K562 treated with DMSO at 1 percent for 12 hours (cell line): ENCODE data around the gene NPPC. TPM values are rescaled to one million over a fixed set of nuclear protein-coding genes. Genes with fewer than 3 reads are reported as not detected.

Experiments used
- total RNA-seq: library from RNA; unstranded; fragments of 300-600 nt; gene quantifications from 2 replicates; pipeline ENCODE4 v1.2.3, GENCODE V29; 2022; ENCODE audit not compliant: insufficient read depth

The NPPC gene, protein sequence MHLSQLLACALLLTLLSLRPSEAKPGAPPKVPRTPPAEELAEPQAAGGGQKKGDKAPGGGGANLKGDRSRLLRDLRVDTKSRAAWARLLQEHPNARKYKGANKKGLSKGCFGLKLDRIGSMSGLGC
- total RNA-seq = not detected in 2 replicates

DNA sequence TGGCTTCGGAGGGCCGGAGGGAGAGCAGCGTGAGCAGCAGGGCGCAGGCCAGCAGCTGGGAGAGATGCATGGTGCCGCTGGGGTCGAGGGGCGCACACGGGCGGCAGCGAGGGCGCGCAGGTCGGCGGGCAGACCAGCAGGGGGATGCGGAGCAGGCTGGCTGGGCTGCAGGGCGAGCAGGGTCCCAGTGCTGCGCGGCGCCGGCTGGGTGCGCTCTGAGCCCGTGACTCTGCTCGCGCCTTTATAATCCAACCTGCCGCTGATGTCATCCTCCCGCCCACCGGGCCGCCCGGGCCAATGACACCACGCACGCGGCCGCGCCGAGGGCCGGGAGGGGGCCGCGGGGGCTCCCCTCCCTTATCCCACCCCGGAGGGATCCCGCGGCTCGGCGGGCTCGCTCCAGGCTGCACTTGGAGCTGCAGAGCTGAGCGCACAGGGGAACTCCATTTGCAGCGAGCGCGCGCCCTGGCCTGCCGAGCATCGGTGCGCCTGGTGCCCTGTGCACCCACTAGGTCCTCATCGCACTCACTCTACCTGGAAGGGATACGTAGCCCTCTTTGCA, at the start of gene NPPC:
Gene NPPC, minus strand, starts transcription at position 217 of the 562 bp plus-strand sequence. Its CDS starts 147 bp downstream, at position 70.

DNA sequence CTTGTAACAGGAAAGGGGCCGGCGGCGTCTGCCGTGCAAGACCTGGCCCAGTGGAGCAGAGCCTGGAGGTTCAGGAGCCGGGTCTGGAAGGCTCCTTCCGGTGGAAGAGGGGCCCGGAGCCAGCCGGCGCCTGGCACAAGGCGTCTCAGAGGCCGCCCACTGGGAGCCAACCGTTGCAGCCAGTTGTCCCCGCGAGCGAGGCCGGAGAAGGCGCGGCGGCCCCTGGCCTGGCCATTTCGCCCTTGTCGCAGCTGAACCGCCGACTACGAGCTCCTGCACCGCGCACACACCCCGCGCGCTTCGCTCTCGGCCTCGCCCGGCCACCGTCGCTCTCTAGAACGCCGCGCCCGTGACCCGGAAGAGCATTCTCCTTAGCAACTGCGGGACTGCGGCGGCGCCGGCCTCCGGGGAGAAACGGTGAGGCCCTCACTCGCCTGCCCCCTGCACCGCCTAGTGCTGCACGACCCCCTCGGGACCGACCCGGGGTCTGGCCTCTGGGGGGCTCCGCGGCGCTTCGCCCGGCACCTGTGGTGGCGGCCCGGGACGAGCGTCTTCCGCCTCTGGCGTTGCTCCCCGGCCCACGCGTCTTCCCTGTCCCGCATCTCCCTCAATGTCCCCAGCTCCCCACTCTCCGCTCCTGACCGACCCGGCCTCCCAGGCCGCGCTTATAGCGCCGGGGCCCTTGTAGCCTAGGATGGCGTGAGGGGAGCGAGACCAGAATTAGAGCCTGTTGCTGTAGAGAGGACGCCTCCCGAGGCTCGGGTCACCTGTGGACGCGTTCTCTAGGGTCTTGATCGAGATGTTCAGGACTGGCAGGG, 35.4 kb upstream of the NPPC start, which contains the start of gene DIS3L2:
Gene DIS3L2, plus strand, starts transcription at position 365 of the 818 bp plus-strand sequence. CDS start 53,215 bp downstream, outside the sequence.

Other genes with a start within 250 kb of the NPPC start
- 395 and 464 TPM in 2 replicates for gene PTMA, start 217.9 kb downstream of the NPPC start, total RNA-seq
- 7.5 and 13.2 TPM in 2 replicates for gene PDE6D, start 145.1 kb downstream of the NPPC start, total RNA-seq
- 23.1 and 147 TPM in 2 replicates for gene COPS7B, start 140.0 kb downstream of the NPPC start, total RNA-seq
- gene DIS3L2, start 35.3 kb upstream of the NPPC start, total RNA-seq = 6.6 and 17.5 TPM in 2 replicates